Tibial nerve (tissue), 3 donors: ENCODE data around the gene PTDSS2.

Source experiments
- POLR2A ChIP-seq, 2 donors: fragments of 450-650 bp; IDR thresholded peaks; one replicate each; pipeline ENCODE4 v1.6.1; 2017; ENCODE audit warnings: antibody characterized with exemption in 2 of 2, mild to moderate bottlenecking in 2 of 2, moderate library complexity in 2 of 2
- TF ChIP-seq, protein P1 (sequence below), 5 experiments: fragments of 200-600 bp in 3 of 5; fragments of 450-650 bp in 2 of 5; sonication (generic) in 3 of 5; IDR thresholded peaks; one replicate each; pipeline ENCODE4 v1.5.1; 2016 to 2019; ENCODE audit warnings: antibody characterized with exemption in 5 of 5, mild to moderate bottlenecking in 3 of 5, moderate library complexity in 2 of 5

GRCh38 chr11:533586-534395 is 83.7 kb downstream of the PTDSS2 start:
- TF ChIP-seq, protein P1, sequence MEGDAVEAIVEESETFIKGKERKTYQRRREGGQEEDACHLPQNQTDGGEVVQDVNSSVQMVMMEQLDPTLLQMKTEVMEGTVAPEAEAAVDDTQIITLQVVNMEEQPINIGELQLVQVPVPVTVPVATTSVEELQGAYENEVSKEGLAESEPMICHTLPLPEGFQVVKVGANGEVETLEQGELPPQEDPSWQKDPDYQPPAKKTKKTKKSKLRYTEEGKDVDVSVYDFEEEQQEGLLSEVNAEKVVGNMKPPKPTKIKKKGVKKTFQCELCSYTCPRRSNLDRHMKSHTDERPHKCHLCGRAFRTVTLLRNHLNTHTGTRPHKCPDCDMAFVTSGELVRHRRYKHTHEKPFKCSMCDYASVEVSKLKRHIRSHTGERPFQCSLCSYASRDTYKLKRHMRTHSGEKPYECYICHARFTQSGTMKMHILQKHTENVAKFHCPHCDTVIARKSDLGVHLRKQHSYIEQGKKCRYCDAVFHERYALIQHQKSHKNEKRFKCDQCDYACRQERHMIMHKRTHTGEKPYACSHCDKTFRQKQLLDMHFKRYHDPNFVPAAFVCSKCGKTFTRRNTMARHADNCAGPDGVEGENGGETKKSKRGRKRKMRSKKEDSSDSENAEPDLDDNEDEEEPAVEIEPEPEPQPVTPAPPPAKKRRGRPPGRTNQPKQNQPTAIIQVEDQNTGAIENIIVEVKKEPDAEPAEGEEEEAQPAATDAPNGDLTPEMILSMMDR (IDR thresholded peaks at IDR 0.05): no peak
- no peak for TF ChIP-seq POLR2A (IDR thresholded peaks at IDR 0.05)
